SKM-1 (cell line): ENCODE data around the gene TMTC4.

Experiments
- DNase-seq: peaks from one replicate; lab custom pipeline; 2025; ENCODE audit not compliant: unreplicated experiment; lab: John Stamatoyannopoulos, UW

TMTC4 gene

DNA sequence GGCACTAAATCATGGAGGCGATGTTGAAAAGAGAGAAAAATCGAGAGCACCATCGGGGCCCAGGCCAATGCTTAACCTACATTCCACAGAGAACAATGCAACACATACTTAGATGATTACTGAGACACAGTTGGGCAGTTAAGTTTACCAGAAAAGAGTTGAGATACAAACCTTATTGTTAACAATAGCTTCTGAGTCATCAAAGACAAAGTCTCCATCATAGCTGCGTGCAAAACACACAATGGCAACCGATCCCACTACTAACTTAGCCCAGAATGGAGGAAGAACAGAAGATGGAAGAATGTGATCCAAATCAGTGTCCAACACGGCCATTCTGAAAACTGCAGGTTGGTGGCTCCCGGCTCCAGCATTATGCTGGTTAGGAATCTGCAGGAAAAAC is 6.2 kb downstream of the TMTC4 start:
- no peak for DNase-seq

GRCh38 chr13:100667894-100668293 is 6.7 kb downstream of the TMTC4 start:
- no peak for DNase-seq

DNA sequence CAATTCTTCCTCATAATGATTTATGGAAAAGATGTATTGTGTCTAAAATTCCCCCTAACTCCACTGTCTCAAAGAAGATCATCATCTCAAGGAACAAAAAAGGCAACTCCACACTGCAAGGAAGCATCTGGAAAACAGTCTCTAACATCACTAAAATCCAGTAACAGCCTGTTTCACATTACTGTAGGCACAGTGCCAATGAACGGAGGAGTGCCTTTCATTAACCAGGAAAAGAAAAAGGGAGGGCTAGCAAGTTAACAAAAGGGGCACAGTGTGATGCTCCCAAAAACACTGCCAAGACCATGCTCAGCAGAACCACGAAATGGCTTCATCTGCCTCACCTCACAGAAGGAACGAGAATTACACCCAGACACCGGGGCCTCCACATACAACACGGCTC is 8.5 kb downstream of the TMTC4 start:
- no peak for DNase-seq

DNA sequence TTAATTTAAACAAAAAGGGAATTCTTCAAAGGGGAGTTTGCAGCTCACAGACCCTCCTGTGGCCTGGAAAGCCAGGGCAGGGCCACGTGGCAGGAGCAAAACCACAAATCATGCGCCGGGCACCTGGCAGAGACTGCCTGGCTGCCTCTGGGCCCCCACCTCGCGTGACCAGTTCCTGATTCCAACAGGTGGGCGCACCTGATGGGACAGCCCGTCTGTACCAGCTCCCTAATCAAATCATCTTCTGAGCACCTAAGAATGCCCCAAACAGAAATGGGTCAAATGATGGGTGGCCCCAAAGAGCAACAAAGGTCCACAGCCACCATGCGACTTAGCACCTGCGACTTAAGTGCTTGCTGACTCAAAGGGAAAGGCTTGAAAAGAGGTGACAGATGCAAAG is 9.2 kb downstream of the TMTC4 start:
- no peak for DNase-seq

DNA sequence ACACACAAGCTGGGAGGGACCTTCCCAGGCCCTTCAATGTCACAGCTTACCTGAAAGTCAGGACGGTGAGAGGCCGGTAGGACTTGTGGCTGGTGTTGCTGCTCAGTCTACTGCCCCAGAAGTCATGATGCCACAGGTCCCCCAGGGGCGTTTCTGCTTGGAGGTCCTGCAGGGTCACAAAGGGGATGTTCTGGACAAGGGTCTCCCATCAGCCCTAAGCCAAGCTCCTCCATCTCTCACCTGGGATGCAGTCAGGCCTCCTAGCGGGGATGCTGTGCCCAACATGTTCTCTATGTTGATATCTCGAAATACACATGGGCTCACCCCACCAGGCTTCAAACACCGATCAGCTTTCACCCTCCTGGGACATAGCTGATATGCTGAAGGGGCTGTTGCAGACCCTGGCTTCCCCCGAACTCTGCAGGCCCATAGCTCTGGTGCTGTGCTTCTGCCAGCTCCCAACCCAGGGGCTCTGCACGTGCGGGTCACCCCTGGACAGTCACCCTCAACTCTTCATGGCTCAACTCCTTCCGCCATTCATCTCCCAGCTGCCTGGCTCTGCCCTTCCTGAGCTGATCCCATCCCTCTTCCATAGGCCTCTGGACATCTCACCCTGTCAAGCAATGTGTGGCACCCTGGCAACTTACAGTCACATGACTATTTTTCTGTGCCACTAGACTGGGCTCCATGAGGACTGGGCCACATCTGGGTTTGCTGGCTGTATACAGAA is 10.3 kb downstream of the TMTC4 start:
- DNase-seq = no peak

- DNase-seq = no peak
These were observed 12.0 kb downstream of the TMTC4 start for GRCh38 chr13:100662468-100663211.

GRCh38 chr13:100660761-100661160 is 13.8 kb downstream of the TMTC4 start:
- no peak for DNase-seq

DNA sequence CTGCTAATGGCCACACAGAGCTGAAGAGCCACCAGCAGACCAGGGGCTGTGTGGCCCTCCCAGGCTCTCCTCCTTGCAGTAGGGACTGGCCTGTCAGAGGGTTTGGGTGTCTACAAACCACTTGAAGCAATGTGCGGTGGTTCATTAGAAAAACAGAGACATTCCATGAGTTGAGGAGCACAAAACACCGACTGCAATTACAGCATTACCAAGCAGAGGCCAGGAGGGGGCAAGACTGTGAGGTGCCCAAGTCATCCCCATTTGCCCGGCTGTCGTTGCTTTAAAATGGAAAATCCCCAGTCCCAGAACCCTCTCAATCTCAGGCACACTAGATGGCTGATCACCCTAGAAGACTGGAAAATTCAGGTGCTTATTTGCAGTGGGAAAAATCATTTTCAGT is 15.0 kb downstream of the TMTC4 start:
- DNase-seq = no peak

- DNase-seq = no peak
These were observed 16.2 kb downstream of the TMTC4 start for GRCh38 chr13:100658363-100658762.

DNA sequence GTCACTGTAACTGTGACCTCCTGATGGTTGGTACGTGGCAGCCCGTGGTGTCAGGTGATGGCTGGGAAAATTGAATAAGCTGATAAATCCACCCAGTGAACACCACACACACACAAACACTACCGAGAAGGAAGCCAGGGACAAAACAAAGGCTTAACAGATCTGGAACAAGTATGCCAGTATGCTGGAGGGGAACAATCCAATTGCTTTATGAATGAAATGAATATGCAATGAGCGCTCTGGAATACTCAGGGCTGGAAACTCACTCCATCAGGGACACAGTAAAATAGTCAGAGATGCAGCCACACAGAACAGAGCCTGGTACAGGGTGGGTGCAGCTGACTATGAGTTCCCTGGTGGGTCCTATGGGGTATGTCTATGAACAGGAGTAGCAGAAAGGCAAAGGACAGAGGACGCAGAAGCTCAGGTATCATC is 16.7 kb downstream of the TMTC4 start:
- DNase-seq = no peak

DNA sequence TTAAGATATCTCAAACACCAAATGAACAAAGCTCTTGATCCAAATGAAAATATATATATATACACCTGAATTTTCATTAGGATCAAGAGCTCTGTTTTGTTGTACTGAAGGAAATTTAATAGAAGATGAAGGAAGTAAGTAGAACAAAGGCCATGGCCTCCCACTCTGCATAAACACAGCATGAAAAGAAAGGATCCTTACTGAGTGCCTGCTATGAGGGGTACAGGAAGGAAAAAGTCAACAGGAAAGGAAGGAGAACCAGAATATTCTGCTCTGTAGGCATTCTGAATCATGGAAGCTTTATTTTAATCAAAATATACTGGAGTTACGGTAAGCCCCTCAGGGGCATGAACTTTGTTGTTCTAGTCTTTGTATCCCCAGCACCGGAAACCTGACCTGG is 22.1 kb downstream of the TMTC4 start:
- no peak for DNase-seq

DNA sequence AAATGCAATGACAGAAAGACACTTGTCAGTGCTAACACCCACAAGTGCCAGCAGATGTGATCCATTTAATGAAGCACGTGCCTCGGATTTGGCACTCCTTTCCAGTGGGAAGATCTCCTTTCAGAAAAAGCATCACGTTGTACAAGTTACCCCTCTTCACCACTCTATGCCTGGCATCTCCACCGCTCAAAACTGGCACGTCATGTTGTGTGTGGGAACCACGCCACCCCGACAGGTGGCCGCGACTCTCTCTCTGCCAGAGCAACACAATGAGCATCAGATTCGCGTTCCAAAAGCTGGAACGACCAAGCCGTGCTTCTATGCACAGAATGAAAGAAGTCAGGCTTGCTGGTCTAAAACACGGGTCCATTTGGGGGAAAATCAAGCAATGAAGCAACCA is 24.3 kb downstream of the TMTC4 start:
- no peak for DNase-seq

GRCh38 chr13:100648354-100648753 is 26.2 kb downstream of the TMTC4 start:
- no peak for DNase-seq

GRCh38 chr13:100646871-100647270 is 27.7 kb downstream of the TMTC4 start:
- no peak for DNase-seq

DNA sequence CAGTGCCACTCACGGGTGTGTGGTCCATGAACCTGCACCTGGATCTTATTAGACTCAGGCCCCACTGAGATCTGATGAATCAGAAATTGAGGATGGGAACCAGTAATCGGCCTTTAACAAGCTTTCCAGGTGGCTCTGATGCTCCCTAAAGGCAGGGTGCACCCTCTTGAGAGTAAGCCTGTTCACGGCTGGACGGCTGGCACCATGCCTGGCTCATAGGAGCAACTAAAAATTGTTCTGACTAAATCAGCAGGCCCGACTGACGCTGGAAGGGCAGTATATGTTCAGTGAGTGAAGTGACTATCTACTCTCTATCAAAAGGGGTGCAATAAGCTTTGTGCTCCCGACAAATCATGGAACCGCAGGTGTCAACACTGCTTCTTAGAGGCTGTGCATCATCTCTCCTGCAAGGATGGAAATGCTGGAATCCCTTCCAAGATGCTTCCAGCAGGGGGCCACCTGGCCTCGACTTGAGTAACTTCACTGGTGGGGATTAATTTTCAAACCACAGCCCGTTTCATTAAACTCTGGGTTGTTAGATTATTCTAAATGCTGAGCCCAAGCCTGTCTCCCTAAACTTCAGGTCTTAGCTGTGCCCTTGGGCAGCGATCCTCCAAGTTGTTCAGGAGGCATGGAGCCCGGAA is 28.4 kb downstream of the TMTC4 start:
- no peak for DNase-seq

DNA sequence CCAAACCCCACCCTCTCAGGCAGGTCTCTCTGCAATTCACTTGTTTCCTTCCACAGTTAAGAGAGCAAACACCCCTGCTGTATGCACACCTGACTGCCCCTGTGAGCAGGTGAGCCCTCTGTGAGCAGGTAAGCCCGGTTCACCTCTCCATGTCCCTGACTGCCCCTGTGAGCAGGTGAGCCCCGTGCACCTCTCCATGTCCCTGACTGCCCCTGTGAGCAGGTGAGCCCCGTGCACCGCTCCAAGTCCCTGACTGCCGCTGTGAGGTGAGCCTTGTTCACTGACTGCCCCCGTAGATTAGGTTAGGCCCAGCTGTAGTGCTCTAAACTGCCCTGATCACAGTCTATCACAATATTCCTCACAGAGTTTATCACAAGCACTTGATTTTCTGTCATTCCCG is 29.2 kb downstream of the TMTC4 start:
- no peak for DNase-seq

- no peak for DNase-seq
These were observed 30.2 kb downstream of the TMTC4 start for GRCh38 chr13:100644371-100644770.

GRCh38 chr13:100637796-100638195 is 36.8 kb downstream of the TMTC4 start:
- no peak for DNase-seq

GRCh38 chr13:100637380-100637779 is 37.2 kb downstream of the TMTC4 start:
- no peak for DNase-seq

- DNase-seq = no peak
These were observed 38.2 kb downstream of the TMTC4 start for GRCh38 chr13:100636441-100636840.

DNA sequence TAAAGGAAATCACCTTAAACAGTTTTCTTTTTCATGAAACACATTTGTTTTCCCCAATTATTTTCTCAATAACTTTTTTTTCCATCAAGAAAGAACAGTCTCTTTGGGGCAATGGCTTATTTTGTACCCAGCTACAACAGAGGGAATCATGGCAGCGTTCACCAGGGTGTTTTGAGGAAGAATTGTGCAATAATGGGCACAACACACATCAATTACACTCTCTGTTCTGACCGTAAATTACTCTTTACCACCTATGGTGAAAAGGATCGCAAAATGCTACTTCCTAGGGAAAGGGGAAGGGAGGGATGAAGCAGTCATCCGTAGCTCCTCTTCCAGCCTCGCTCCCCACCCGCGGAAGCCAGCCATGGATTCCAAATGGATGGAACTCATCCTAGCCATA is 38.6 kb downstream of the TMTC4 start:
- no peak for DNase-seq

GRCh38 chr13:100634696-100635095 is 39.9 kb downstream of the TMTC4 start:
- DNase-seq = no peak
